CD8-positive, alpha-beta memory T cell (primary cell): Measurements from ENCODE around the gene SLC29A3. TPM values are rescaled to one million over a fixed set of nuclear protein-coding genes. Genes with fewer than 3 reads are reported as not detected.

Experiments used
- CTCF ChIA-PET: fragments of 350-600 bp; sonication (Branson Sonifier 250); formaldehyde crosslinking; loops from one replicate; lab custom pipeline; 2021; ENCODE audit warnings: antibody characterized with exemption; lab: Charles Lee
- POLR2A ChIA-PET: fragments of 350-600 bp; sonication (Branson Sonifier 250); formaldehyde crosslinking; loops from one replicate; lab custom pipeline; 2021; ENCODE audit warnings: antibody characterized with exemption; lab: Charles Lee
- DNase-seq, 5 donors: peaks; one replicate each; pipeline versions ENCODE4 v3.0.0 to v3.0.0-alpha.2; 2020 to 2022; ENCODE audit warnings: mixed read lengths in 1 of 5
- H3K27ac ChIP-seq: one replicate; pipeline ENCODE4 v1.7.0; 2013; ENCODE audit warnings: low read depth, mild to moderate bottlenecking, low read length, moderate library complexity
- H3K27me3 ChIP-seq: 2 replicates; pipeline ENCODE4 v1.7.0; 2013; ENCODE audit warnings: low read length, mild to moderate bottlenecking; ENCODE audit not compliant: insufficient read depth, poor library complexity, severe bottlenecking
- H3K36me3 ChIP-seq: 2 replicates; pipeline ENCODE4 v1.7.0; 2013; ENCODE audit warnings: mild to moderate bottlenecking, low read length, moderate library complexity; ENCODE audit not compliant: insufficient read depth
- H3K4me1 ChIP-seq: 2 replicates; pipeline ENCODE4 v1.7.0; 2013; ENCODE audit warnings: mild to moderate bottlenecking, low read length, moderate library complexity; ENCODE audit not compliant: insufficient read depth
- H3K4me3 ChIP-seq: 2 replicates; pipeline ENCODE4 v1.7.0; 2013; ENCODE audit warnings: mild to moderate bottlenecking, low read length
- H3K9me3 ChIP-seq: 2 replicates; pipeline ENCODE4 v1.7.0; 2013; ENCODE audit warnings: mild to moderate bottlenecking, low read length
- H3K27ac Mint-ChIP-seq, 8 donors: one replicate each; pipeline ENCODE4 v1.8.0; 2020 to 2021; ENCODE audit warnings: mixed read lengths in 8 of 8, mild to moderate bottlenecking in 6 of 8, inconsistent platforms in 3 of 8, moderate library complexity in 3 of 8
- H3K27me3 Mint-ChIP-seq, 2 donors: one replicate each; pipeline ENCODE4 v1.8.0; 2020 to 2021; ENCODE audit warnings: mixed read lengths in 2 of 2, mild to moderate bottlenecking in 1 of 2, moderate library complexity in 1 of 2
- H3K36me3 Mint-ChIP-seq, 3 donors: one replicate each; pipeline ENCODE4 v1.8.0; 2020 to 2021; ENCODE audit warnings: mixed read lengths in 3 of 3, inconsistent platforms in 1 of 3, mild to moderate bottlenecking in 1 of 3
- H3K4me1 Mint-ChIP-seq, 3 donors: one replicate each; pipeline ENCODE4 v1.8.0; 2020 to 2021; ENCODE audit warnings: mixed read lengths in 3 of 3, inconsistent platforms in 1 of 3, mild to moderate bottlenecking in 1 of 3
- H3K4me3 Mint-ChIP-seq, 7 donors: one replicate each; pipeline ENCODE4 v1.8.0; 2020 to 2021; ENCODE audit warnings: mixed read lengths in 7 of 7, mild to moderate bottlenecking in 6 of 7, moderate library complexity in 4 of 7, inconsistent platforms in 2 of 7
- H3K9me3 Mint-ChIP-seq, 5 donors: one replicate each; pipeline ENCODE4 v1.8.0; 2020 to 2022; ENCODE audit warnings: mixed read lengths in 5 of 5, mild to moderate bottlenecking in 3 of 5, moderate library complexity in 2 of 5, inconsistent platforms in 1 of 5
- polyA plus RNA-seq: library from polyadenylated mRNA; unstranded; fragments of 300-500 nt; fragmentation: Illumina TruSeq; gene quantifications from one replicate; pipeline ENCODE4 v1.2.3, GENCODE V29; 2021
- total RNA-seq, 2 experiments: library from RNA; stranded (reverse); gene quantifications; one replicate each; pipeline ENCODE4 v1.2.3, GENCODE V29; 2021

Gene SLC29A3
- total and polyA plus RNA-seq, 3 experiments from 2014 or later: 6.0 to 11.0 (median 8.2) TPM

DNA sequence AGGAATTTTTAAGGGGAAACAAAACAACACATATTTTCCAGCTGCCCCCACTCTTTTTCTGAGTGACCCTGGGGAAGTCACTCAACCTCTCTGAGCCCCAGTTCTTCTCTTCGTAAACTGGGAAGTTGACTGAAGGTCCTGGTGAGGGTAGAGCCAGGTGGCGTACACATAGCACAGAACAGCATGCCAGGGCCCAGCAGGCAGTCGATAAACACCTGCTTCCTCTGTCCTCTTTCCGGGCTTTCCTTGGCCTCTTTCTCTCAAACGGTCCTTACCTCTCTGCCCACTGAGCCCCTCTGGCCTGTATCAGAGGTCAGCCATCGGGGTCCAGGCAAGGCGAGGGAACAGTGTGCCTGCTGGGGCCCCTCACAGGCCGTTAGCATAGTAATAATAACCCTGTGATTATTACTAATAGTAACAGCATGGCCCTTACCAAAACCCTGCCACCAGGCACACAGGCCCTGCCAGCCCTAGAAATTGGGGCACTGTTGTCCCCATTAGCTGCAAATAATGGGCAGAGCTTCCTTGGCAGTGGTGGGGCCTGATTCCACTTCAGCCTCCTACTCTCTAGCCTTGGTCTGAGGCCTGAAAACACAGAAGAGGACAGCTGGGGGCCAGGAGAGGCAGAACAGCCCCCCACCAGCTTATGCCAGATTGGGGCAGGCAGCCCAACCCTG lies 37.3 kb upstream of the SLC29A3 start:
- CTCF ChIA-PET: no interaction called here
- H3K27ac ChIP-seq: no peak overlapping the region
- no peaks in the 10 kb centered on the region for H3K36me3 ChIP-seq
- no peak for DNase-seq
- no peak overlapping the region for H3K27ac Mint-ChIP-seq
- POLR2A ChIA-PET: no interaction called here
- H3K27me3 ChIP-seq: no peaks in the 10 kb centered on the region
- peaks cover 3 to 5% of the 10 kb centered on the region in 2 donors for H3K27me3 Mint-ChIP-seq
- no peaks in the 10 kb centered on the region for H3K4me1 Mint-ChIP-seq
- H3K9me3 ChIP-seq: no peaks in the 10 kb centered on the region
- H3K36me3 Mint-ChIP-seq: no peaks in the 10 kb centered on the region
- no peaks in the 10 kb centered on the region for H3K9me3 Mint-ChIP-seq
- no peaks in the 10 kb centered on the region for H3K4me1 ChIP-seq
- H3K4me3 ChIP-seq: no peak overlapping the region
- no peak overlapping the region for H3K4me3 Mint-ChIP-seq

DNA sequence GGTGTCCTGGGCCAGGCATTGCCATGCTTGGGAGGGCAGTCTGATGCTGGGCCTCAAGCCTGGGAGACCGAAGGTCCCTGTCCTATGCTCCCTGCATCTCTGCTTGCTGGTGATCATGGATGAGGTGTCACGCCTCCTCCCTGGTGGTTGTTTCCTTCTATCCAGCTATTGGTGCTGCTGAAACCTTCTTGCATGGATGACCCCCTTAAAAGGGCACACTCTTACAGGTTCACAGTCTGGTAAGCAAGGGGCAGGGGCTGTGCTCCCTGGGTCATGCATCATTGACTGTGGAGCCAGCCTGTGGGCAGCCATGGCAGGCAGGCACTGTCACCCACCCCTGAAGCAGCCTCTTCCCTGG lies 36.8 kb upstream of the SLC29A3 start:
- no peaks in the 10 kb centered on the region for H3K4me1 ChIP-seq
- H3K27me3 ChIP-seq: no peaks in the 10 kb centered on the region
- H3K4me3 Mint-ChIP-seq: no peak overlapping the region
- no peaks in the 10 kb centered on the region for H3K36me3 Mint-ChIP-seq
- CTCF ChIA-PET: no interaction called here
- no peak overlapping the region for H3K27ac ChIP-seq
- no peaks in the 10 kb centered on the region for H3K9me3 Mint-ChIP-seq
- no peaks in the 10 kb centered on the region for H3K4me1 Mint-ChIP-seq
- no peak overlapping the region for H3K27ac Mint-ChIP-seq
- POLR2A ChIA-PET: no interaction called here
- no peak for DNase-seq
- H3K27me3 Mint-ChIP-seq: peaks cover 3 to 5% of the 10 kb centered on the region in 2 donors
- no peaks in the 10 kb centered on the region for H3K9me3 ChIP-seq
- no peaks in the 10 kb centered on the region for H3K36me3 ChIP-seq
- no peak overlapping the region for H3K4me3 ChIP-seq

GRCh38 chr10:71283410-71283809 lies 35.6 kb upstream of the SLC29A3 start:
- Mint-ChIP-seq H3K9me3 (no peaks in the 10 kb centered on the region), H3K4me1 (no peaks in the 10 kb centered on the region), H3K4me3 (no peak overlapping the region), H3K27ac (no peak overlapping the region), H3K36me3 (no peaks in the 10 kb centered on the region), H3K27me3 (peaks cover 3 to 5% of the 10 kb centered on the region in 2 donors)
- Histone ChIP-seq H3K36me3 (no peaks in the 10 kb centered on the region), H3K4me3 (no peak overlapping the region), H3K27me3 (no peaks in the 10 kb centered on the region), H3K27ac (no peak overlapping the region), H3K4me1 (no peaks in the 10 kb centered on the region), H3K9me3 (no peaks in the 10 kb centered on the region)
- ChIA-PET CTCF (no interaction called here), POLR2A (no interaction called here)
- no peak for DNase-seq

DNA sequence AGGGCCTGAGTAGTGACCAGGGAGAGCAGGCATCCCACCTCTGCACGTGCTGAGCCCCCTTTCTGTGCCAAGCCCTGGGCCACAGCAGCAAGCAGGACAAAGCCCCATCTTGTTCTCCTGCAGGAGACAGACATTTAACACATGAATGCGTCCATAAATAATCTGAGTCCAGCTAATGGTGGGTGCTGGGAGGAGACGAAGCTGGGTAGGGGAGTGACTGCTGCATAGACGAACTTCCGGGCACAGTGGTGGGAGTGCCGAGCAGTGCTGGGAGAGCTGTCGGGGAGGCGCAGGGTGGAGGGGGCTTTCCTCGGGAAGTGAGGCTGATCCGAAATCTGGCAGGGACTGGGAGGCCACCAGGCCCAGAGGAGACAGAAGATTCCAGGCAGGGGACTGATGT lies 35.2 kb upstream of the SLC29A3 start:
- no peak for DNase-seq
- no peaks in the 10 kb centered on the region for H3K4me1 Mint-ChIP-seq
- no peaks in the 10 kb centered on the region for H3K4me1 ChIP-seq
- no peaks in the 10 kb centered on the region for H3K36me3 Mint-ChIP-seq
- POLR2A ChIA-PET: no interaction called here
- H3K4me3 ChIP-seq: no peak overlapping the region
- no peaks in the 10 kb centered on the region for H3K36me3 ChIP-seq
- no peak overlapping the region for H3K4me3 Mint-ChIP-seq
- CTCF ChIA-PET: interaction anchor here (1.1 to 1.3 kb wide), 2 partner anchors 9 to 30 kb away, joined by 3 to 4 read pairs; no protein-coding TSS in a partner anchor
- H3K27ac ChIP-seq: no peak overlapping the region
- H3K27me3 ChIP-seq: no peaks in the 10 kb centered on the region
- H3K27me3 Mint-ChIP-seq: peaks cover 3 to 5% of the 10 kb centered on the region in 2 donors
- H3K27ac Mint-ChIP-seq: no peak overlapping the region
- H3K9me3 Mint-ChIP-seq: no peaks in the 10 kb centered on the region
- no peaks in the 10 kb centered on the region for H3K9me3 ChIP-seq

DNA sequence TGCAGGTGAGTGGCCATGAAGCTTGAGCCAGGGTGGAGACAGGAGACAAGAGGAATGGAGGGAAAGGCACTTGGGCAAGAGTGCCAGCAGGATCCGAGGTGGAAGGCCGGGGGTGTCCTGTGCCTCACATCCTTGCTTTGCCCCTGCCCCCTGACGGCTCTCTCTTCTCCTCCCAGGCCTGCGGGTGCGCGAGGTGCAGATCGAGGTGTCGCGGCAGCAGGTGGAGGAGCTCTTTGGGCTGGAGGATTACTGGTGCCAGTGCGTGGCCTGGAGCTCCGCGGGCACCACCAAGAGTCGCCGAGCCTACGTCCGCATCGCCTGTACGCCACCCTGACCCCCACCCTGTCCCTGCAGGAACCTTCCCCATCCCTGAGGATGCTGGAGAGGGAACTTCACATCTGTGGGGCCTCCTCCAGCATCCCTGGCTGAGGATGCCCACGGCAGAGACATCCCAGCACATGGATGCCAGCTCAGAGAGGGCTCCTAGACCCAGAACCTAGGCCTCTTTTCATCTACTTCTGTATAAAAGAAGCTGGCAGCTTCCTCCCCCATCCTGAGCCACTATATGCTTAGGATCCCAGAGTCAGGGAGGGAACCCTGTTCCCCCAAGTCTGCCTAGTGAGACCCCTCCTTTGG lies 34.4 kb upstream of the SLC29A3 start:
- ChIA-PET CTCF (interaction anchor here (1.0 to 1.3 kb wide), 4 partner anchors 10 to 360 kb away, joined by 3 to 4 read pairs (median 4); no protein-coding TSS in a partner anchor), POLR2A (no interaction called here)
- no peaks in the 10 kb centered on the region for H3K4me1 ChIP-seq
- no peaks in the 10 kb centered on the region for H3K9me3 Mint-ChIP-seq
- H3K36me3 Mint-ChIP-seq: no peaks in the 10 kb centered on the region
- H3K4me3 ChIP-seq: no peak overlapping the region
- no peaks in the 10 kb centered on the region for H3K4me1 Mint-ChIP-seq
- H3K27ac Mint-ChIP-seq: no peak overlapping the region
- H3K9me3 ChIP-seq: no peaks in the 10 kb centered on the region
- no peak overlapping the region for H3K4me3 Mint-ChIP-seq
- H3K27ac ChIP-seq: no peak overlapping the region
- H3K27me3 ChIP-seq: no peaks in the 10 kb centered on the region
- peaks cover 3 to 6% of the 10 kb centered on the region in 2 donors for H3K27me3 Mint-ChIP-seq
- H3K36me3 ChIP-seq: no peaks in the 10 kb centered on the region
- no peak for DNase-seq

GRCh38 chr10:71285180-71285545 lies 33.9 kb upstream of the SLC29A3 start:
- no peaks in the 10 kb centered on the region for H3K27me3 ChIP-seq
- no peaks in the 10 kb centered on the region for H3K4me1 ChIP-seq
- no peak overlapping the region for H3K4me3 ChIP-seq
- no peaks in the 10 kb centered on the region for H3K36me3 Mint-ChIP-seq
- no peak overlapping the region for H3K27ac Mint-ChIP-seq
- ChIA-PET POLR2A (no interaction called here), CTCF (interaction anchor here (1.0 to 1.3 kb wide), 3 partner anchors 20 to 361 kb away, joined by 3 to 4 read pairs (median 4); no protein-coding TSS in a partner anchor)
- peak in 2 of 5 donors; percentile 6 to 13 for DNase-seq
- H3K27ac ChIP-seq: no peak overlapping the region
- peaks cover 3 to 6% of the 10 kb centered on the region in 2 donors for H3K27me3 Mint-ChIP-seq
- H3K36me3 ChIP-seq: no peaks in the 10 kb centered on the region
- no peak overlapping the region for H3K4me3 Mint-ChIP-seq
- H3K9me3 Mint-ChIP-seq: no peaks in the 10 kb centered on the region
- H3K9me3 ChIP-seq: no peaks in the 10 kb centered on the region
- H3K4me1 Mint-ChIP-seq: no peaks in the 10 kb centered on the region

DNA sequence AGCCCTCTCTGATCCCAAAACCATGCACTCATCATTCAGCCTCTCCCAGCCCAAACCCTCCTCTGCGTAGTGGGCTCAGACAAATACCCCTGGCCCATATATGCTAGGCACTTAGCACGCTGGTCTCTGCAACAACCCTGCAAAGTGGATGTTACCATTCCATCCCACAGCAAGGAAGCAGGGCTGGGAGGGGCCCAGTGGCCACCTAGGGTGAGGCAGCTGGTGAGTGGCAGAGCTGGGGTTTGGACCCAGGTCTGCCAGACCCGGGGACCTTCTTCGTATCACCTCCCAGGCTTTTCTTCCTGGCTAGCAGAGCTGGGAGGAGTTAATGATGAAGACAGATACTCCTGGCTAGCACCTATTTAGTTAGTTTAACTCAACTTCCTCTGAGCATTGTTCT lies 33.1 kb upstream of the SLC29A3 start:
- ChIA-PET POLR2A (no interaction called here), CTCF (interaction anchor here (1.2 kb wide), 1 partner anchor 362 kb away, joined by 3 read pairs; no protein-coding TSS in a partner anchor)
- no peaks in the 10 kb centered on the region for H3K9me3 ChIP-seq
- DNase-seq: no peak
- Mint-ChIP-seq H3K9me3 (no peaks in the 10 kb centered on the region), H3K4me3 (no peak overlapping the region), H3K27ac (no peak overlapping the region), H3K4me1 (no peaks in the 10 kb centered on the region), H3K27me3 (peaks cover 1 to 6% of the 10 kb centered on the region in 2 donors), H3K36me3 (no peaks in the 10 kb centered on the region)
- no peak overlapping the region for H3K4me3 ChIP-seq
- H3K27me3 ChIP-seq: no peaks in the 10 kb centered on the region
- no peak overlapping the region for H3K27ac ChIP-seq
- no peaks in the 10 kb centered on the region for H3K4me1 ChIP-seq
- H3K36me3 ChIP-seq: no peaks in the 10 kb centered on the region

- H3K36me3 Mint-ChIP-seq: no peaks in the 10 kb centered on the region
- H3K27me3 ChIP-seq: no peaks in the 10 kb centered on the region
- no peak overlapping the region for H3K27ac ChIP-seq
- no peak overlapping the region for H3K4me3 Mint-ChIP-seq
- POLR2A ChIA-PET: no interaction called here
- no peaks in the 10 kb centered on the region for H3K9me3 ChIP-seq
- H3K36me3 ChIP-seq: no peaks in the 10 kb centered on the region
- H3K9me3 Mint-ChIP-seq: no peaks in the 10 kb centered on the region
- no peaks in the 10 kb centered on the region for H3K4me1 Mint-ChIP-seq
- peaks cover 0 to 6% of the 10 kb centered on the region in 2 donors for H3K27me3 Mint-ChIP-seq
- H3K27ac Mint-ChIP-seq: no peak overlapping the region
- CTCF ChIA-PET: no interaction called here
- H3K4me3 ChIP-seq: no peak overlapping the region
- no peaks in the 10 kb centered on the region for H3K4me1 ChIP-seq
- DNase-seq: no peak
Observed at GRCh38 chr10:71286521-71287294, 32.4 kb upstream of the SLC29A3 start.
